Transverse colon (tissue), 4 donors: ENCODE results near the gene ALK. TPM values are rescaled to one million over a fixed set of nuclear protein-coding genes. Genes with fewer than 3 reads are reported as not detected.

Experiments used
- DNase-seq: peaks from one replicate; pipeline ENCODE4 v3.0.0-alpha.2; 2019
- H3K27ac ChIP-seq, 4 donors: fragments of 200-600 bp; sonication (generic); 2 replicates each; pipeline ENCODE4 v1.5.1; 2016 to 2018; ENCODE audit warnings: inconsistent platforms in 4 of 4
- H3K27me3 ChIP-seq: fragments of 200-600 bp; sonication (generic); 2 replicates; pipeline ENCODE4 v1.5.1; 2017; ENCODE audit warnings: inconsistent platforms
- H3K36me3 ChIP-seq, 4 donors: fragments of 200-600 bp; sonication (generic); 2 replicates each; pipeline ENCODE4 v1.5.1; 2017 to 2019; ENCODE audit warnings: inconsistent platforms in 4 of 4
- H3K4me1 ChIP-seq, 4 donors: fragments of 200-600 bp; sonication (generic); 2 replicates each; pipeline ENCODE4 v1.5.1; 2017 to 2020; ENCODE audit warnings: inconsistent platforms in 4 of 4
- H3K4me3 ChIP-seq, 4 donors: fragments of 200-600 bp; sonication (generic); 1 replicate in 1 of 4; 2 replicates in 3 of 4; pipeline versions ENCODE4 v1.5.1 to v1.6.1; 2017 to 2019; ENCODE audit warnings: inconsistent platforms in 4 of 4
- H3K9me3 ChIP-seq, 2 donors: fragments of 200-600 bp; sonication (generic); 2 replicates each; pipeline ENCODE4 v1.5.1; 2017 to 2019; ENCODE audit warnings: inconsistent platforms in 2 of 2
- CTCF ChIP-seq, 5 experiments: fragments of 200-600 bp in 3 of 5; fragments of 450-650 bp in 2 of 5; sonication (generic) in 3 of 5; IDR thresholded peaks; 1 replicate in 2 of 5; 2 replicates in 3 of 5; pipeline ENCODE4 v1.5.1; 2016 to 2017; ENCODE audit warnings: antibody characterized with exemption in 5 of 5, inconsistent platforms in 3 of 5, mild to moderate bottlenecking in 2 of 5, moderate library complexity in 1 of 5
- EP300 ChIP-seq: sonication (generic); formaldehyde crosslinking; IDR thresholded peaks from one replicate; pipeline ENCODE4 v1.6.1; 2017; ENCODE audit warnings: antibody characterized with exemption, low read depth
- POLR2A ChIP-seq: fragments of 450-650 bp; IDR thresholded peaks from one replicate; pipeline ENCODE4 v1.6.1; 2016; ENCODE audit warnings: antibody characterized with exemption, mild to moderate bottlenecking, moderate library complexity
- POLR2AphosphoS5 ChIP-seq, 3 donors: sonication (generic); formaldehyde crosslinking; IDR thresholded peaks; one replicate each; pipeline ENCODE4 v1.6.1; 2016; ENCODE audit warnings: antibody characterized with exemption in 3 of 3
- WGBS, 2 donors: methylation state at CpG; one replicate each; pipeline ENCODE4 v1.1.5; 2018; ENCODE audit warnings: low coverage in 1 of 2; 5-methylcytosine and 5-hydroxymethylcytosine counted together
- in situ Hi-C, 4 donors: fragments of 200-750 bp; cut with MboI; loops; one replicate each; pipeline versions ENCODE4 v1.15.0 to v1.15.1; 2017; ENCODE audit warnings: low sequenced_read_pairs in 3 of 4, low pct_ligation_motif_present in 1 of 4, low pct_unique_long_range_greater_than_20kb in 1 of 4
- intact Hi-C: fragments of 100-400 bp; cut with DNase I; formaldehyde crosslinking; loops from one replicate; pipeline ENCODE4 v1.15.1; 2023; ENCODE audit warnings: low total_unique reads
- total RNA-seq, 4 donors: library from RNA; depleted of rRNA; stranded (reverse); fragments of >200 nt; gene quantifications; one replicate each; pipeline ENCODE4 v1.1.0, GENCODE V29; 2016

Gene ALK
- total RNA-seq, 4 donors from 2014 or later: 0.32 to 0.82 TPM; not detected in 2

DNA sequence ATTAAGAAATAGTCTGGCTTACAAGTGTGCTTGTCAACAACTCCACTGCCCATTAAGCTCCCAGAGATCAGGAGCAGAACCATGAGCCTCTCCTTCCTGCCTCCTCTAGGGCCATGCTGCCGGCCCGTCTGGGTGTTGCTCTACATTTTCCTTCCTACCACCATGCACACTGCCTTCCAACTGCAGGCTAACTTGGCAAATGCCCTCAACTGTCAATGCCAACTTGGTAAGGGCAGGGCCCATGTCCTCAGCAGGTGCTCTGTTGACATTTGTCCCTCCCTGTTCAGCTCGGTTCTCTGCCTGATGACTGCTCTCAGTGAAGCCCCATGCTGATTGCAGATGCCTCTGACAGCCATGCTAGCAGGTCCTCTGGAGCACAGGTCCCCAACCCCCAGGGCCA lies 345.2 kb downstream of the ALK start:
- Histone ChIP-seq H3K27ac (no peak overlapping the region), H3K4me1 (no peaks in the 10 kb centered on the region), H3K4me3 (no peak overlapping the region), H3K27me3 (no peaks in the 10 kb centered on the region), H3K36me3 (no peaks in the 10 kb centered on the region), H3K9me3 (no peaks in the 10 kb centered on the region)
- DNase-seq: no peak
- intact Hi-C loops: no loop called here
- in situ Hi-C loops: no loop called here
- 42% methylated on average over 3 of the region's 3 CpGs; no CpG with 5 or more reads in 1 of the 2 donors for whole genome bisulfite sequencing, 2 donors
- TF ChIP-seq CTCF (IDR thresholded peaks at IDR 0.05) (no peak), POLR2A (no peak), POLR2AphosphoS5 (IDR thresholded peaks at IDR 0.05) (no peak), EP300 (no peak)

- Histone ChIP-seq H3K4me3 (no peak overlapping the region), H3K27me3 (no peaks in the 10 kb centered on the region), H3K36me3 (no peaks in the 10 kb centered on the region), H3K27ac (no peak overlapping the region), H3K4me1 (no peaks in the 10 kb centered on the region), H3K9me3 (no peaks in the 10 kb centered on the region)
- DNase-seq: no peak
- in situ Hi-C loops (no loop called here), intact Hi-C loops (no loop called here)
- 85 to 100% methylated on average over 1 to 4 of the region's 4 CpGs for WGBS, 2 donors
- TF ChIP-seq POLR2AphosphoS5 (IDR thresholded peaks at IDR 0.05): no peak
- no peak for TF ChIP-seq POLR2A
- TF ChIP-seq EP300: no peak
- TF ChIP-seq CTCF (IDR thresholded peaks at IDR 0.05): no peak
Observed at GRCh38 chr2:29575370-29575890, 346.0 kb downstream of the ALK start.

DNA sequence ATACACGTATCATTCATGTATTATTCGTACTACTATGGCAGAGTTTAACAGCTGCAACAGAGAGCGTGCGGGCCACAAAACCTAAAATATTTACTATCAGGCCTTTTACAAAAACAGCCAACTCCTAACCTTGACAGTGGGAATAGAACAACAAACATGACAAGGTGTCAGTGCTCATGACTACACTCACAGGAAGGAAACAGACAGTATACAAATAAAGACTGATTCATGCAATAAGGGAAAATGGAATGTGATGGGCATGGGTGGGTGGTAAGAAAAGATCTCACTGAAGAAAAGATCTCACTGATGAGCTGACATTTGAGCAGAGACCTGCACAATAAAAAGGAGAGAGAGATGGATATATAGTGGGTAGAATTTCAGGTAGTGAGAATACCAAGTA lies 347.8 kb downstream of the ALK start:
- H3K36me3 ChIP-seq: no peaks in the 10 kb centered on the region
- TF ChIP-seq EP300: no peak
- no peak for TF ChIP-seq POLR2A
- TF ChIP-seq POLR2AphosphoS5 (IDR thresholded peaks at IDR 0.05): no peak
- TF ChIP-seq CTCF (IDR thresholded peaks at IDR 0.05): no peak
- no peaks in the 10 kb centered on the region for H3K4me1 ChIP-seq
- no peak for DNase-seq
- H3K27ac ChIP-seq: no peak overlapping the region
- intact Hi-C loops: no loop called here
- no peaks in the 10 kb centered on the region for H3K9me3 ChIP-seq
- no peaks in the 10 kb centered on the region for H3K27me3 ChIP-seq
- in situ Hi-C loops: no loop called here
- no peak overlapping the region for H3K4me3 ChIP-seq
- 87 to 96% methylated on average over 4 of the region's 4 CpGs for WGBS, 2 donors

GRCh38 chr2:29573147-29573546 lies 348.2 kb downstream of the ALK start:
- H3K9me3 ChIP-seq: no peaks in the 10 kb centered on the region
- no peaks in the 10 kb centered on the region for H3K36me3 ChIP-seq
- H3K27ac ChIP-seq: no peak overlapping the region
- in situ Hi-C loops (no loop called here), intact Hi-C loops (no loop called here)
- DNase-seq: no peak
- no peak overlapping the region for H3K4me3 ChIP-seq
- H3K4me1 ChIP-seq: no peaks in the 10 kb centered on the region
- H3K27me3 ChIP-seq: no peaks in the 10 kb centered on the region
- no peak for TF ChIP-seq CTCF (IDR thresholded peaks at IDR 0.05)
- no peak for TF ChIP-seq POLR2A
- no peak for TF ChIP-seq POLR2AphosphoS5 (IDR thresholded peaks at IDR 0.05)
- TF ChIP-seq EP300: no peak
- WGBS, 2 donors: 43 to 47% methylated on average over 1 to 2 of the region's 2 CpGs
